Neutrophil (primary cell): ENCODE results near the gene UTP18.
A peak's percentile ranks its signal among the peaks of the same experiment; 100 is the strongest.
"Not testable (repeated sequence)": the region's sequence is repeated elsewhere in the genome, so short reads cannot be mapped to it uniquely, and the experiment has no call there.

Source experiments
- H3K27ac ChIP-seq: fragments of 200-600 bp; sonication (generic); 2 replicates; pipeline ENCODE4 v1.5.1; 2016; ENCODE audit warnings: mild to moderate bottlenecking, moderate library complexity
- H3K27me3 ChIP-seq: fragments of 200-600 bp; sonication (generic); 2 replicates; pipeline ENCODE4 v1.6.0; 2016; ENCODE audit warnings: mild to moderate bottlenecking
- H3K36me3 ChIP-seq: fragments of 200-600 bp; sonication (generic); 2 replicates; pipeline ENCODE4 v1.5.1; 2017
- H3K4me1 ChIP-seq, 2 experiments: fragments of 200-600 bp in 1 of 2; sonication (generic) in 1 of 2; 1 replicate in 1 of 2; 2 replicates in 1 of 2; pipeline versions ENCODE4 v1.5.1 to v1.6.1; 2013 to 2016; ENCODE audit warnings: low read depth in 1 of 2, low read length in 1 of 2, mild to moderate bottlenecking in 1 of 2, moderate library complexity in 1 of 2; ENCODE audit not compliant: control insufficient read depth in 1 of 2, insufficient read depth in 1 of 2
- H3K4me3 ChIP-seq, 2 experiments: fragments of 200-600 bp in 1 of 2; sonication (generic) in 1 of 2; 1 replicate in 1 of 2; 2 replicates in 1 of 2; pipeline ENCODE4 v1.5.1; 2013 to 2016; ENCODE audit warnings: low read depth in 1 of 2, low read length in 1 of 2, mild to moderate bottlenecking in 1 of 2, moderate library complexity in 1 of 2
- H3K9me3 ChIP-seq: fragments of 200-600 bp; sonication (generic); 2 replicates; pipeline ENCODE4 v1.5.1; 2016
- CTCF ChIP-seq: fragments of 200-600 bp; sonication (generic); IDR thresholded peaks from 2 replicates; pipeline ENCODE4 v1.5.1; 2016; ENCODE audit warnings: antibody characterized with exemption

UTP18 gene

GRCh38 chr17:51260237-51261023, at the start of gene UTP18:
Gene UTP18 (plus strand): TSS chr17:51260546. CDS start chr17:51260585, 39 bp downstream.
- no peaks in the 10 kb centered on the region for H3K9me3 ChIP-seq
- peak within 1 kb of the TSS; percentile 93 to 100 for H3K4me3 ChIP-seq
- H3K27me3 ChIP-seq, result no peaks in the 10 kb centered on the region
- TF ChIP-seq CTCF, result no peak
- H3K4me1 ChIP-seq, result peaks cover 58 to 70% of the 10 kb centered on the region in 2 experiments
- peak within 1 kb of the TSS; percentile 98 for H3K27ac ChIP-seq
- no peaks in the 10 kb centered on the region for H3K36me3 ChIP-seq

GRCh38 chr17:51214920-51215319, 45.4 kb upstream of the UTP18 start:
- Histone ChIP-seq H3K27ac (no peak overlapping the region), H3K4me1 (no peaks in the 10 kb centered on the region), H3K27me3 (no peaks in the 10 kb centered on the region), H3K36me3 (peaks cover 66% of the 10 kb centered on the region), H3K9me3 (no peaks in the 10 kb centered on the region), H3K4me3 (no peak overlapping the region)
- TF ChIP-seq CTCF, result no peak

GRCh38 chr17:51217946-51218345, 42.4 kb upstream of the UTP18 start:
- Histone ChIP-seq H3K36me3 (peaks cover 82% of the 10 kb centered on the region), H3K9me3 (no peaks in the 10 kb centered on the region), H3K4me1 (no peaks in the 10 kb centered on the region), H3K27me3 (no peaks in the 10 kb centered on the region), H3K27ac (no peak overlapping the region), H3K4me3 (no peak overlapping the region)
- TF ChIP-seq CTCF, result no peak

GRCh38 chr17:51221322-51221721, 39.0 kb upstream of the UTP18 start:
- Histone ChIP-seq H3K4me1 (no peaks in the 10 kb centered on the region), H3K27ac (no peak overlapping the region), H3K27me3 (no peaks in the 10 kb centered on the region), H3K9me3 (no peaks in the 10 kb centered on the region), H3K4me3 (no peak overlapping the region), H3K36me3 (peaks cover 77% of the 10 kb centered on the region)
- no peak for TF ChIP-seq CTCF

GRCh38 chr17:51224402-51225262, 35.7 kb upstream of the UTP18 start:
- no peak for TF ChIP-seq CTCF
- Histone ChIP-seq H3K4me1 (peaks cover 0 to 5% of the 10 kb centered on the region in 2 experiments), H3K36me3 (peaks cover 48% of the 10 kb centered on the region), H3K4me3 (no peak overlapping the region), H3K27me3 (no peaks in the 10 kb centered on the region), H3K9me3 (no peaks in the 10 kb centered on the region), H3K27ac (no peak overlapping the region)

GRCh38 chr17:51225523-51225922, 34.8 kb upstream of the UTP18 start:
- not testable (repeated sequence) for H3K4me1 ChIP-seq, H3K27me3 ChIP-seq, H3K9me3 ChIP-seq, H3K27ac ChIP-seq, H3K4me3 ChIP-seq
- peaks cover 39% of the 10 kb centered on the region for H3K36me3 ChIP-seq
